GM23338 (cell line): Measurements from ENCODE around the gene PTPRE. TPM values are rescaled to one million over a fixed set of nuclear protein-coding genes. Genes with fewer than 3 reads are reported as not detected.

ENCODE experiments used
- ATAC-seq: fragments of 200-7000 bp; cut with Tn5 transposase; 3 replicates; pipeline ENCODE4 v1.9.1; 2020
- DNase-seq: peaks from one replicate; pipeline ENCODE4 v3.0.0-alpha.2; 2015; ENCODE audit warnings: low spot score
- H2AFZ ChIP-seq: fragments of 200-600 bp; sonication (generic); 2 replicates; pipeline ENCODE4 v1.8.0; 2016; ENCODE audit warnings: antibody characterized with exemption, mild to moderate bottlenecking, moderate library complexity
- H3F3A ChIP-seq: fragments of 200-600 bp; sonication (generic); replicated peaks from 2 replicates; pipeline ENCODE4 v1.8.0; 2017; ENCODE audit warnings: antibody characterized with exemption, mixed run types, low read depth
- H3K27ac ChIP-seq: fragments of 200-600 bp; sonication (generic); 2 replicates; pipeline ENCODE4 v1.6.1; 2016; ENCODE audit warnings: low read depth
- H3K27me3 ChIP-seq: fragments of 200-600 bp; sonication (generic); 2 replicates; pipeline ENCODE4 v1.8.0; 2016; ENCODE audit warnings: mild to moderate bottlenecking, mixed run types, moderate library complexity; ENCODE audit not compliant: insufficient read depth
- H3K36me3 ChIP-seq: fragments of 200-600 bp; sonication (generic); 2 replicates; pipeline ENCODE4 v1.8.0; 2016; ENCODE audit warnings: mild to moderate bottlenecking; ENCODE audit not compliant: insufficient read depth
- H3K4me1 ChIP-seq: fragments of 200-600 bp; sonication (generic); 2 replicates; pipeline ENCODE4 v1.8.0; 2016; ENCODE audit warnings: mild to moderate bottlenecking, moderate library complexity; ENCODE audit not compliant: insufficient read depth
- H3K4me2 ChIP-seq: fragments of 200-600 bp; sonication (generic); 2 replicates; pipeline ENCODE4 v1.7.1; 2017; ENCODE audit warnings: mixed run types
- H3K4me3 ChIP-seq: fragments of 200-600 bp; sonication (generic); 2 replicates; pipeline ENCODE4 v1.6.1; 2016; ENCODE audit warnings: mixed run types
- H3K79me2 ChIP-seq: fragments of 200-600 bp; sonication (generic); replicated peaks from 2 replicates; pipeline ENCODE4 v1.8.0; 2017; ENCODE audit warnings: mild to moderate bottlenecking; ENCODE audit not compliant: insufficient read depth
- H3K9me2 ChIP-seq: fragments of 200-600 bp; sonication (generic); 2 replicates; pipeline ENCODE4 v1.8.0; 2017; ENCODE audit not compliant: insufficient read depth
- H4K20me1 ChIP-seq: fragments of 200-600 bp; sonication (generic); replicated peaks from 2 replicates; pipeline ENCODE4 v1.8.0; 2017; ENCODE audit warnings: mild to moderate bottlenecking; ENCODE audit not compliant: insufficient read depth
- H3K27ac Mint-ChIP-seq: 2 replicates; pipeline ENCODE4 v1.8.0; 2020; ENCODE audit warnings: inconsistent platforms, mild to moderate bottlenecking, moderate library complexity, mixed read lengths
- H3K27me3 Mint-ChIP-seq: 3 replicates; pipeline ENCODE4 v1.8.0; 2022; ENCODE audit warnings: low read depth, mild to moderate bottlenecking, moderate library complexity, mixed read lengths, inconsistent platforms; ENCODE audit not compliant: insufficient read depth, poor library complexity
- H3K36me3 Mint-ChIP-seq: 3 replicates; pipeline ENCODE4 v1.8.0; 2021; ENCODE audit warnings: low read depth, mild to moderate bottlenecking, inconsistent platforms, moderate library complexity, mixed read lengths
- H3K4me1 Mint-ChIP-seq: 3 replicates; pipeline ENCODE4 v1.8.0; 2020; ENCODE audit warnings: mild to moderate bottlenecking, inconsistent platforms, mixed read lengths
- H3K4me3 Mint-ChIP-seq: 3 replicates; pipeline ENCODE4 v1.8.0; 2021; ENCODE audit warnings: moderate library complexity, mild to moderate bottlenecking, inconsistent platforms, mixed read lengths
- H3K9me3 Mint-ChIP-seq: 3 replicates; pipeline ENCODE4 v1.8.0; 2020; ENCODE audit warnings: moderate library complexity, mild to moderate bottlenecking, inconsistent platforms, mixed read lengths
- CREB1 ChIP-seq: fragments of 250-450 bp; sonication (Bioruptor Pico); IDR thresholded peaks from 2 replicates; pipeline ENCODE4 v1.5.0; 2020; ENCODE audit warnings: low read depth, mild to moderate bottlenecking, moderate library complexity
- CTCF ChIP-seq, 2 experiments: fragments of 200-600 bp in 1 of 2; sonication (generic) in 1 of 2; conservative IDR thresholded peaks; 2 replicates each; pipeline versions ENCODE4 v1.5.1 to v1.6.1; 2016 to 2017; ENCODE audit warnings: antibody characterized with exemption in 2 of 2, low read depth in 2 of 2, mild to moderate bottlenecking in 2 of 2, moderate library complexity in 1 of 2
- ETS1 ChIP-seq: IDR thresholded peaks from 2 replicates; pipeline ENCODE4 v1.6.1; 2016; ENCODE audit warnings: antibody characterized with exemption
- EZH2 ChIP-seq: fragments of 200-600 bp; sonication (generic); IDR thresholded peaks from one replicate; pipeline ENCODE4 v1.8.0; 2017; ENCODE audit warnings: antibody characterized with exemption, mild to moderate bottlenecking, low read depth; ENCODE audit not compliant: unreplicated experiment
- EZH2phosphoT487 ChIP-seq: fragments of 200-600 bp; sonication (generic); IDR thresholded peaks from one replicate; pipeline ENCODE4 v1.8.1; 2018; ENCODE audit warnings: antibody characterized with exemption; ENCODE audit not compliant: unreplicated experiment
- JUNB ChIP-seq: IDR thresholded peaks from one replicate; pipeline ENCODE4 v1.6.1; 2016; ENCODE audit warnings: antibody characterized with exemption; ENCODE audit not compliant: unreplicated experiment
- NANOG ChIP-seq: IDR thresholded peaks from 2 replicates; pipeline ENCODE4 v1.6.1; 2016; ENCODE audit warnings: antibody characterized with exemption, borderline replicate concordance
- POLR2AphosphoS5 ChIP-seq: IDR thresholded peaks from 2 replicates; pipeline ENCODE4 v1.6.1; 2016; ENCODE audit warnings: antibody characterized with exemption, low read depth
- REST ChIP-seq: IDR thresholded peaks from one replicate; pipeline ENCODE4 v1.6.1; 2018; ENCODE audit warnings: antibody characterized with exemption; ENCODE audit not compliant: unreplicated experiment
- STAT1 ChIP-seq: IDR thresholded peaks from one replicate; pipeline ENCODE4 v1.6.1; 2016; ENCODE audit warnings: antibody characterized with exemption; ENCODE audit not compliant: unreplicated experiment
- ZNF114 ChIP-seq: fragments of 250-450 bp; sonication (Bioruptor Pico); IDR thresholded peaks from 2 replicates; pipeline ENCODE4 v1.5.0; 2020; ENCODE audit warnings: mild to moderate bottlenecking, moderate library complexity
- ZNF331 ChIP-seq: fragments of 250-450 bp; sonication (Bioruptor Pico); IDR thresholded peaks from 2 replicates; pipeline ENCODE4 v1.5.0; 2020; ENCODE audit warnings: low read depth, mild to moderate bottlenecking, moderate library complexity
- ZNF462 ChIP-seq: fragments of 250-450 bp; sonication (Bioruptor Pico); IDR thresholded peaks from 2 replicates; pipeline ENCODE4 v1.5.0; 2020; ENCODE audit warnings: mild to moderate bottlenecking, moderate library complexity
- polyA plus RNA-seq: library from polyadenylated mRNA; unstranded; fragments of >200 nt; fragmentation: Nextera tagmentation; extraction: Ambion mirVana; gene quantifications from 2 replicates; pipeline ENCODE4 v1.2.1, GENCODE V29; 2016
- total RNA-seq: library from RNA; depleted of rRNA; stranded (reverse); fragments of >200 nt; shearing (Covaris generic); gene quantifications from 2 replicates; pipeline ENCODE4 v1.2.3, GENCODE V29; 2014

PTPRE gene
- total and polyA plus RNA-seq, 2 experiments from 2014 or later: 0.34 to 0.42 TPM

GRCh38 chr10:128125416-128125943 is 218.6 kb downstream of the PTPRE start:
- Histone ChIP-seq H2AFZ (peak overlapping the region; percentile 63; the same call in 1 of the 2 replicates), H3K79me2 (peaks cover 50% of the 10 kb centered on the region), H3K36me3 (peaks cover 12% of the 10 kb centered on the region), H4K20me1 (peaks cover 30% of the 10 kb centered on the region), H3K4me2 (peak overlapping the region; percentile 97), H3K27me3 (no peaks in the 10 kb centered on the region), H3K4me3 (peak overlapping the region; percentile 94), H3K4me1 (peaks cover 24% of the 10 kb centered on the region), H3K27ac (no peak overlapping the region), H3F3A (no peaks in the 10 kb centered on the region), H3K9me2 (no peaks in the 10 kb centered on the region)
- DNase-seq: no peak
- H3K9me3 Mint-ChIP-seq: no peaks in the 10 kb centered on the region
- peaks cover 24% of the 10 kb centered on the region for H3K4me1 Mint-ChIP-seq
- no peak for ATAC-seq
- H3K36me3 Mint-ChIP-seq: peaks cover 26% of the 10 kb centered on the region; the same call in 2 of the 3 replicates
- H3K4me3 Mint-ChIP-seq: peak overlapping the region; percentile 92
- TF ChIP-seq EZH2: no peak
- TF ChIP-seq CREB1 (CRISPR knock-in tag): no peak
- no peak for TF ChIP-seq STAT1
- TF ChIP-seq JUNB: no peak
- TF ChIP-seq CTCF (conservative IDR thresholded peaks at IDR 0.05; ENCODE audit: low read depth in 2 of 2): no peak
- no peak for TF ChIP-seq REST
- TF ChIP-seq POLR2AphosphoS5: no peak
- TF ChIP-seq NANOG: no peak
- no peak for TF ChIP-seq ZNF462
- TF ChIP-seq EZH2phosphoT487: no peak
- TF ChIP-seq ZNF114: no peak
- TF ChIP-seq ETS1: no peak
- TF ChIP-seq ZNF331 (CRISPR knock-in tag): no peak
- H3K27ac Mint-ChIP-seq: no peak overlapping the region
- peaks cover 8% of the 10 kb centered on the region for H3K27me3 Mint-ChIP-seq
